Left ventricle myocardium inferior (tissue), 1 donor: ENCODE data around the gene OR2A5. TPM values are rescaled to one million over a fixed set of nuclear protein-coding genes. Genes with fewer than 3 reads are reported as not detected.
"Not testable (repeated sequence)": the region's sequence is repeated elsewhere in the genome, so short reads cannot be mapped to it uniquely, and the experiment has no call there.

ENCODE experiments used
- DNase-seq: peaks from one replicate; pipeline ENCODE4 v3.0.0-alpha.2; 2020
- H3K27ac ChIP-seq: fragments of 200-600 bp; replicated peaks from 2 replicates; pipeline ENCODE4 v1.8.0; 2021
- H3K27me3 ChIP-seq: fragments of 200-600 bp; 2 replicates; pipeline ENCODE4 v1.8.0; 2021; ENCODE audit warnings: low read depth
- H3K36me3 ChIP-seq: fragments of 200-600 bp; 2 replicates; pipeline ENCODE4 v1.8.0; 2021
- H3K4me1 ChIP-seq: fragments of 200-600 bp; 2 replicates; pipeline ENCODE4 v1.8.0; 2021
- H3K4me3 ChIP-seq: fragments of 200-600 bp; 2 replicates; pipeline ENCODE4 v1.8.0; 2021; ENCODE audit warnings: mild to moderate bottlenecking, moderate library complexity
- H3K9me3 ChIP-seq: fragments of 200-600 bp; replicated peaks from 2 replicates; pipeline ENCODE4 v1.8.0; 2021
- CTCF ChIP-seq: fragments of 200-600 bp; IDR thresholded peaks from 2 replicates; pipeline ENCODE4 v1.8.0; 2021; ENCODE audit warnings: antibody characterized with exemption, mild to moderate bottlenecking, borderline replicate concordance
- intact Hi-C: fragments of 100-400 bp; cut with micrococcal nuclease; formaldehyde crosslinking; loops from one replicate; pipeline ENCODE4 v1.11.0; 2022
- total RNA-seq: library from RNA; stranded (reverse); fragmentation: NEBNext Ultra II Directional; extraction: Animal tissue kit (Norgen Biotek cat#: 25700); gene quantifications from one replicate; pipeline ENCODE4 v1.2.1, GENCODE V29; 2021
- donor health status: DM: no; HTN: yes; CAD: no; lungs with severe emphysema.

The OR2A5 gene
- total RNA-seq, 1 donor from 2014 or later = not detected

- Histone ChIP-seq H3K36me3 (no peaks in the 10 kb centered on the region), H3K4me1 (no peaks in the 10 kb centered on the region), H3K4me3 (no peak overlapping the region), H3K27ac (no peak overlapping the region), H3K9me3 (peaks cover 22% of the 10 kb centered on the region), H3K27me3 (no peaks in the 10 kb centered on the region)
- DNase-seq = no peak
- intact Hi-C loops = no loop called here
- TF ChIP-seq CTCF = no peak
Observed at GRCh38 chr7:144006692-144007042, 42.1 kb upstream of the OR2A5 start.

- Histone ChIP-seq H3K27ac (no peak overlapping the region), H3K36me3 (no peaks in the 10 kb centered on the region), H3K4me3 (no peak overlapping the region), H3K27me3 (no peaks in the 10 kb centered on the region), H3K9me3 (peaks cover 22% of the 10 kb centered on the region), H3K4me1 (no peaks in the 10 kb centered on the region)
- intact Hi-C loops = no loop called here
- no peak for DNase-seq
- TF ChIP-seq CTCF = no peak
Observed at GRCh38 chr7:144009361-144009760, 39.4 kb upstream of the OR2A5 start.

- H3K36me3 ChIP-seq, H3K27ac ChIP-seq, intact Hi-C loops, H3K4me3 ChIP-seq, H3K4me1 ChIP-seq, H3K27me3 ChIP-seq, DNase-seq: not testable (repeated sequence)
- peaks cover 25% of the 10 kb centered on the region for H3K9me3 ChIP-seq
Observed at GRCh38 chr7:144010061-144010460, 38.7 kb upstream of the OR2A5 start.

- H3K27me3 ChIP-seq, H3K36me3 ChIP-seq, DNase-seq, H3K27ac ChIP-seq, intact Hi-C loops, H3K4me1 ChIP-seq, H3K4me3 ChIP-seq: not testable (repeated sequence)
- peaks cover 25% of the 10 kb centered on the region for H3K9me3 ChIP-seq
Observed at GRCh38 chr7:144010821-144011220, 37.9 kb upstream of the OR2A5 start.

GRCh38 chr7:144011458-144012230, 37.1 kb upstream of the OR2A5 start:
- H3K9me3 ChIP-seq = peaks cover 25% of the 10 kb centered on the region
- no peak overlapping the region for H3K27ac ChIP-seq
- no peak overlapping the region for H3K4me3 ChIP-seq
- no peaks in the 10 kb centered on the region for H3K27me3 ChIP-seq
- intact Hi-C loops = no loop called here
- H3K4me1 ChIP-seq = no peaks in the 10 kb centered on the region
- DNase-seq = no peak
- H3K36me3 ChIP-seq = no peaks in the 10 kb centered on the region
- TF ChIP-seq CTCF = no peak

- intact Hi-C loops = no loop called here
- TF ChIP-seq CTCF = no peak
- no peak for DNase-seq
- peak overlapping the region; percentile 50 for H3K27ac ChIP-seq
- H3K4me3 ChIP-seq = no peak overlapping the region
- peaks cover 3% of the 10 kb centered on the region for H3K9me3 ChIP-seq
- H3K36me3 ChIP-seq = no peaks in the 10 kb centered on the region
- no peaks in the 10 kb centered on the region for H3K27me3 ChIP-seq
- H3K4me1 ChIP-seq = peaks cover 13% of the 10 kb centered on the region
Observed at GRCh38 chr7:144018065-144018464, 30.7 kb upstream of the OR2A5 start.
